ENCODE data around the gene P2RX6.

DNA sequence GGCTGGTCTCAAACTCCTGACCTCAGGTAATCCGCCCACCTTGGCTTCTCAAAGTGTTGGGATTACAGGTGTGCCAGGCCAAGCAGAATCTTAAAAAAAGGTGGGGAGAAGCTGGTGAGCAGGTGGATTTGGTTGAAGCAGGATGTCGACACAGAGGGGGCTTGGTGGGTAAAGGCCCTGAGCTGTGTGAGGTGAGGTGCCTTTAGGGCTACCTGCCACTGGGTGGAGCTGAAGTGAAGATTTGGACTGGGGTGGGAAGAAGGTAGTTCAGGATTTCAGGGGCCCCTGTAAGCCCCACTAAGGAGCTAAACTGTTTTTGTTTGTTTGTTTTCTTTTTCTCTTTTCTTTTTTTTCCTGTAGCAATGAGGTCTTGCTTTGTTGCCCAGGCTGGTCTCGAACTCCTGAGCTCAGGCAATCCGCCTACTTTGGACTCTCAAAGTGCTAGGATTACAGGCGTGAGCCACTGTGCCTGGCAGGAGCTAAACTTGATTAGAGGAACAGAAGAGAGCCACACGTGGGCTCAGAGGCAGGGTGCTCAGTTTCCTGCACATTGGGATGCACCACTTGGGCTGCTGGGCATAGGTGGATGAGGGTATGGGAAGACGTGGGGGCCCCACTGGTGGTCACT, 6.0 kb downstream of the P2RX6 start:
- TF ChIP-seq, protein P1, sequence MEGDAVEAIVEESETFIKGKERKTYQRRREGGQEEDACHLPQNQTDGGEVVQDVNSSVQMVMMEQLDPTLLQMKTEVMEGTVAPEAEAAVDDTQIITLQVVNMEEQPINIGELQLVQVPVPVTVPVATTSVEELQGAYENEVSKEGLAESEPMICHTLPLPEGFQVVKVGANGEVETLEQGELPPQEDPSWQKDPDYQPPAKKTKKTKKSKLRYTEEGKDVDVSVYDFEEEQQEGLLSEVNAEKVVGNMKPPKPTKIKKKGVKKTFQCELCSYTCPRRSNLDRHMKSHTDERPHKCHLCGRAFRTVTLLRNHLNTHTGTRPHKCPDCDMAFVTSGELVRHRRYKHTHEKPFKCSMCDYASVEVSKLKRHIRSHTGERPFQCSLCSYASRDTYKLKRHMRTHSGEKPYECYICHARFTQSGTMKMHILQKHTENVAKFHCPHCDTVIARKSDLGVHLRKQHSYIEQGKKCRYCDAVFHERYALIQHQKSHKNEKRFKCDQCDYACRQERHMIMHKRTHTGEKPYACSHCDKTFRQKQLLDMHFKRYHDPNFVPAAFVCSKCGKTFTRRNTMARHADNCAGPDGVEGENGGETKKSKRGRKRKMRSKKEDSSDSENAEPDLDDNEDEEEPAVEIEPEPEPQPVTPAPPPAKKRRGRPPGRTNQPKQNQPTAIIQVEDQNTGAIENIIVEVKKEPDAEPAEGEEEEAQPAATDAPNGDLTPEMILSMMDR (IDR thresholded peaks at IDR 0.05) = peak in 1 of 3 experiments; percentile 14
- no peak for TF ChIP-seq POLR2A (IDR thresholded peaks at IDR 0.05; ENCODE audit: low read depth)
